Measurements from ENCODE around the gene ZMIZ1. TPM values are rescaled to one million over a fixed set of nuclear protein-coding genes. Genes with fewer than 3 reads are reported as not detected.
A peak's percentile ranks its signal among the peaks of the same experiment; 100 is the strongest.

ZMIZ1 gene
- total RNA-seq, 1 experiment from 2014 or later: 35.8 TPM

DNA sequence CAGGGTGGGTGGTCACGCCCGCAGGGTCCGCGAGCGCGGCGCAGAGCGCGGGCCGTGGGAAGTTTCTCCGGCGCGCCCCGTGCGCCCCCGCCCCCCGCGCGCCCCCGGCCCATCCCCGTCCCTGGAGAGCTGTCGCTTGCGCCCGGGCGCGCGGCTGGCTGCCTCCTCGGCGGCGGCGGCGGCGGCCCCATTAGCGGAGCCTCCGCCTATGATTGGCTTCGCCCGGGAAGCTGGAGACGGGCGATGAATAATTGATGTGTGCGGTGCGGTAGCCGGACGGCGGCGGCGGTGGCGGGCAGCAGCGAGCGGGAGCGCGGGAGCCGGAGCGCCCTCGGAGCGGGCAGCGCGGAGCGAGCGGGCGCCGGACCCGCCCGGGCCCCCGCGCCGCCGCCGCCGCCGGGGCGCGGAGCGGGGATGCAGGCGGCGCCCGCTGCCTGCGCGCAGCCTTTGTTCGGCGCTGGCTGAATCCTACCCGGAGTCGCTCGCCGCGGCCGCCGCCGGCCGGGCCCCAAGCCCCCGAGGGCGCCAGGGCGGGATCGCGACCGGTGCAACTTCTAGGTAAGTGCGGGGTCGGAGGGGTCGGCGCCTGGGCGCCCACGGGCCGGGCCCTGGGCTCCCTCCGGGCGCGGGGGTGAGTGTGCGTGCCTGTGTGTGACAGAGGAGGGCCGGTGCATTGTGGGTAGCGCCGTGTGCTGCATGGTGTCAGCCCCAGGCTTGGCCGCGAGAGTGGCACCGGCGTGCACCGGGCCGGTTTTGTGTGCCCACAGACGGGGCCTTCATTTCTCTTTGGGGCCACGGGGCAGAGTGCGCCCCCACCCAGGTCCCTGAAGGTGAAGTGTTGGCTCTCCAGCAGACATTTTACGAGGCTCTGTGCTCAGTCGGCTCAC lies 174.7 kb downstream of the ZMIZ1 start:
- intact Hi-C loops (cut with micrococcal nuclease; ENCODE audit: unreplicated experiment): no loop called here
- peak; percentile 81 for DNase-seq (ENCODE audit: low spot score)
- Histone ChIP-seq H3K9me3 (ENCODE audit: low read depth, low read length, poor library complexity, severe bottlenecking) (no peaks in the 10 kb centered on the region), H3K27ac (ENCODE audit: low read depth, low read length, poor library complexity, severe bottlenecking) (peak overlapping the region; percentile 73), H3K4me1 (ENCODE audit: insufficient read depth, low read length, poor library complexity, severe bottlenecking) (peaks cover 44% of the 10 kb centered on the region), H3K36me3 (ENCODE audit: insufficient read depth, low read length, poor library complexity, severe bottlenecking) (no peaks in the 10 kb centered on the region), H3K4me3 (ENCODE audit: low read depth, low read length, poor library complexity, severe bottlenecking) (peak overlapping the region; percentile 64), H3K27me3 (replicated peaks; ENCODE audit: insufficient read depth, low read depth, low read length, poor library complexity) (no peaks in the 10 kb centered on the region)
- ChIA-PET POLR2A (ENCODE audit: low non-redundant PET) (interaction anchor here (0.6 kb wide), 1 partner anchor 13 kb away, joined by 4 read pairs; no protein-coding TSS in a partner anchor), CTCF (interaction anchor here (0.6 kb wide), 1 partner anchor 201 kb away, joined by 3 read pairs; no protein-coding TSS in a partner anchor)
- no TSS peak for BruUV-seq (replicated peaks)
- TF ChIP-seq CTCF (conservative IDR thresholded peaks at IDR 0.05; ENCODE audit: low read depth, low read length) (no peak), EZH2 (IDR thresholded peaks at IDR 0.05; ENCODE audit: borderline replicate concordance, low read depth, low read length, poor library complexity, severe bottlenecking) (no peak)

- peak overlapping the region; percentile 64 for H3K4me3 ChIP-seq (ENCODE audit: low read depth, low read length, poor library complexity, severe bottlenecking)
- H3K9me3 ChIP-seq (ENCODE audit: low read depth, low read length, poor library complexity, severe bottlenecking): no peaks in the 10 kb centered on the region
- CTCF ChIA-PET: no interaction called here
- H3K4me1 ChIP-seq (ENCODE audit: insufficient read depth, low read length, poor library complexity, severe bottlenecking): peaks cover 46% of the 10 kb centered on the region
- H3K27ac ChIP-seq (ENCODE audit: low read depth, low read length, poor library complexity, severe bottlenecking): peak overlapping the region; percentile 73
- POLR2A ChIA-PET (ENCODE audit: low non-redundant PET): no interaction called here
- no peak for DNase-seq (ENCODE audit: low spot score)
- H3K27me3 ChIP-seq (replicated peaks; ENCODE audit: insufficient read depth, low read depth, low read length, poor library complexity): no peaks in the 10 kb centered on the region
- TF ChIP-seq CTCF (conservative IDR thresholded peaks at IDR 0.05; ENCODE audit: low read depth, low read length) (no peak), EZH2 (IDR thresholded peaks at IDR 0.05; ENCODE audit: borderline replicate concordance, low read depth, low read length, poor library complexity, severe bottlenecking) (no peak)
- no TSS peak for BruUV-seq (replicated peaks)
- no peaks in the 10 kb centered on the region for H3K36me3 ChIP-seq (ENCODE audit: insufficient read depth, low read length, poor library complexity, severe bottlenecking)
- intact Hi-C loops (cut with micrococcal nuclease; ENCODE audit: unreplicated experiment): no loop called here
Measured at GRCh38 chr10:79244068-79244442, 175.3 kb downstream of the ZMIZ1 start.

- ChIA-PET CTCF (no interaction called here), POLR2A (ENCODE audit: low non-redundant PET) (no interaction called here)
- no peak for DNase-seq (ENCODE audit: low spot score)
- Histone ChIP-seq H3K36me3 (ENCODE audit: insufficient read depth, low read length, poor library complexity, severe bottlenecking) (no peaks in the 10 kb centered on the region), H3K4me3 (ENCODE audit: low read depth, low read length, poor library complexity, severe bottlenecking) (no peak overlapping the region), H3K27me3 (replicated peaks; ENCODE audit: insufficient read depth, low read depth, low read length, poor library complexity) (no peaks in the 10 kb centered on the region), H3K27ac (ENCODE audit: low read depth, low read length, poor library complexity, severe bottlenecking) (no peak overlapping the region), H3K4me1 (ENCODE audit: insufficient read depth, low read length, poor library complexity, severe bottlenecking) (peaks cover 46% of the 10 kb centered on the region), H3K9me3 (ENCODE audit: low read depth, low read length, poor library complexity, severe bottlenecking) (no peaks in the 10 kb centered on the region)
- no peak for TF ChIP-seq EZH2 (IDR thresholded peaks at IDR 0.05; ENCODE audit: borderline replicate concordance, low read depth, low read length, poor library complexity, severe bottlenecking)
- no peak for TF ChIP-seq CTCF (conservative IDR thresholded peaks at IDR 0.05; ENCODE audit: low read depth, low read length)
- no TSS peak for BruUV-seq (replicated peaks)
- intact Hi-C loops (cut with micrococcal nuclease; ENCODE audit: unreplicated experiment): no loop called here
Measured at GRCh38 chr10:79244841-79245504, 176.2 kb downstream of the ZMIZ1 start.
